HTR-8/SVneo (cell line): ENCODE results near the gene MDFIC.

Experiments
- DNase-seq: peaks from one replicate; pipeline ENCODE4 v3.0.0; 2011; ENCODE audit warnings: low spot score, mixed read lengths; ENCODE audit not compliant: insufficient read length
- FAIRE-seq: peaks from 2 replicates; lab custom pipeline; 2011; peaks lifted over from hg19 to GRCh38; lab: Jason Lieb, UNC

MDFIC gene

GRCh38 chr7:114944745-114945625 is 23.1 kb downstream of the MDFIC start:
- FAIRE-seq: no peak
- DNase-seq: no peak

GRCh38 chr7:114949231-114949630 is 27.3 kb downstream of the MDFIC start:
- no peak for DNase-seq
- FAIRE-seq: no peak

- FAIRE-seq (no peak), DNase-seq (no peak)
Measured at GRCh38 chr7:114952296-114952695, 30.4 kb downstream of the MDFIC start.

GRCh38 chr7:114953724-114954123 is 31.8 kb downstream of the MDFIC start:
- FAIRE-seq: no peak
- DNase-seq: no peak

GRCh38 chr7:114956702-114957101 is 34.8 kb downstream of the MDFIC start:
- DNase-seq: no peak
- FAIRE-seq: no peak

GRCh38 chr7:114957444-114957843 is 35.5 kb downstream of the MDFIC start:
- FAIRE-seq (no peak), DNase-seq (no peak)

GRCh38 chr7:114959931-114960330 is 38.0 kb downstream of the MDFIC start:
- DNase-seq (no peak), FAIRE-seq (no peak)

GRCh38 chr7:114962441-114962840 is 40.5 kb downstream of the MDFIC start:
- FAIRE-seq (no peak), DNase-seq (no peak)

GRCh38 chr7:114966156-114966555 is 44.3 kb downstream of the MDFIC start:
- DNase-seq (no peak), FAIRE-seq (no peak)

- DNase-seq: no peak
- FAIRE-seq: no peak
Measured at GRCh38 chr7:114969096-114969495, 47.2 kb downstream of the MDFIC start.

- DNase-seq (no peak), FAIRE-seq (no peak)
Measured at GRCh38 chr7:114970308-114970707, 48.4 kb downstream of the MDFIC start.

GRCh38 chr7:114970732-114971131 is 48.8 kb downstream of the MDFIC start:
- no peak for FAIRE-seq

GRCh38 chr7:114972567-114972966 is 50.7 kb downstream of the MDFIC start:
- DNase-seq (no peak), FAIRE-seq (no peak)

More at GRCh38 chr7:114970732-114971131, 48.8 kb downstream of the MDFIC start:
- no peak for DNase-seq

- FAIRE-seq (no peak), DNase-seq (no peak)
Measured at GRCh38 chr7:114973147-114973546, 51.3 kb downstream of the MDFIC start.

- DNase-seq (no peak), FAIRE-seq (no peak)
Measured at GRCh38 chr7:114975401-114975800, 53.5 kb downstream of the MDFIC start.

GRCh38 chr7:114976666-114977065 is 54.8 kb downstream of the MDFIC start:
- FAIRE-seq: no peak

GRCh38 chr7:114977277-114977676 is 55.4 kb downstream of the MDFIC start:
- DNase-seq (no peak), FAIRE-seq (no peak)

More at GRCh38 chr7:114976666-114977065, 54.8 kb downstream of the MDFIC start:
- DNase-seq: no peak

GRCh38 chr7:114979388-114979787 is 57.5 kb downstream of the MDFIC start:
- FAIRE-seq (no peak), DNase-seq (no peak)

GRCh38 chr7:114979803-114980507 is 58.1 kb downstream of the MDFIC start:
- DNase-seq (no peak), FAIRE-seq (no peak)

GRCh38 chr7:114981323-114981722 is 59.4 kb downstream of the MDFIC start:
- FAIRE-seq: no peak
- no peak for DNase-seq

- DNase-seq (no peak), FAIRE-seq (no peak)
Measured at GRCh38 chr7:114985116-114985715, 63.3 kb downstream of the MDFIC start.
